HG03039 (cell line): ENCODE data around the gene CFAP43.
"Not testable (repeated sequence)": the region's sequence is repeated elsewhere in the genome, so short reads cannot be mapped to it uniquely, and the experiment has no call there.

ENCODE experiments used
- ATAC-seq: cut with Tn5 transposase; IDR thresholded peaks from one replicate; pipeline ENCODE4 v1.9.1; 2021; ENCODE audit warnings: mild to moderate bottlenecking, moderate library complexity; ENCODE audit not compliant: unreplicated experiment

The CFAP43 gene

DNA sequence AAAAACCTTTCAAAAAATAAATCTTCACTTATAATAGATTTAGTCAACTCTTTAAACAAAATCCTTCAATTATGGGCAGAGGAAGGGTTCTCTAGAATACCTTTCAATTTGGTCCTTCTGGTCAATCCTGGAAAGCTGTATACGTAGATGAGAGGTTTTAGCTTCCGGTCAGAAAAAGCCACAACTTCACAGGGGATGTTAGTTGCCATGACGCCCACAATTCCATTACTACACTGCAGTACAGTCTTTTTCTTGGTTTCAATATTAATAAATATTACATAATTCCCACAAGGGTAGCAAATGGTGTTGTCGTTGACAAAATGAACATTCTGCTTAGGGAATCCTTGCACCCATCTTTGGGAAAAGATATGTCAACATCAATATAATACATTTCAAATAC, 1.7 kb downstream of the CFAP43 start:
- no peak for ATAC-seq

DNA sequence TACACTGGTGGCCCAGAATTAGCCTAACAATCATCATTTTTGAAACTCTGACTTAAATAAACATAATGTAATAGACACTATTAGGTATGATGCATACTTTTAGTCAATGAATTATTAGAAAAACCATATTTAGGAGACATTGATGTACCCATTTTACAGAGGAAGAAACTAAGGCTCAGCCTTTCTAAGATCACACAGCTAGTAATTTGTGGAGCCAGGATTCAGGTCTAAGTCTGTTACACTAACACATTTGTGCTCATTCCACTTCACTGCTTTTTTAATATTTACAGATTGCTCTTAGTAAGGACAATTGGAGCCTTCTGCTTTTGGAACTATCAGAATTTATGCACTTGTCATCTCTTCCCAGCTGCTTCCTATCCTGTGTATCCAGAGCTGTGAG, 8.9 kb downstream of the CFAP43 start:
- no peak for ATAC-seq

DNA sequence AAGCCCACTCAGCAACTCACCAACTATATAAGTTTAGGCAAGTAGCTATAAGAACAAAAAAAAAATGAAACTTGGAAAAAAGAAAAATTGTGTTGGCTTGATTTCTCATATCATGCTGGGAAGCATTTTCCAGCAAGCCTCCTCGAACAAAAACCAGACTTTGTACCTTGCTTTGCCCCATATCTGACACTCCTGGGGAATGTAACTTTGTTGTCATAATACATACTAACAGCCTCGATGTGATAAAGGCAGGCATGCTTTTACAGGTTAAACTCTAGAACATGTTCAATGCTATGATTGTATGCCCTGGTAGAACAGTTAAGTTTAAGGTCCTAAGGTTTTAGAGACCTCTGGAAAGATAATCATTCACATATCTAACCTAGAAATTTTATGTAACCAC, 11.6 kb downstream of the CFAP43 start:
- ATAC-seq = no peak

DNA sequence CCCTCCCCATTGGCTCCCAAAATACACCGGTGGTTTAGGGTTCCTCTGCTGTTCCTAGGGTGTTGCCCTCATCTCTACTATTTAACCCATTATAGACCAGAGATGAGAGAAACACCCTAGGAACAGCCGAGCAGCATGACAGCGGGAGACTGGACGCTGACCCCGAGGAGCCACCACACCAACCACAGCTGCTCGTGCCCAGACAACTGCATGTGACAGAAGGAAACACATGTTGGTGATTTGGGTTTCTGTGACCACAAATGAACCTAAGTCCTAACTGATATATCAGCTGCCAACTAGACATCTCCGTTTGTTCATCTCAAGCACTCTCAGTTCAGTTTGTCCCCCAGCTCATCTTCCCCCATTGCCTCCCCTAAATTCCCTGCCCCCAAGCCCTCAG, 13.4 kb downstream of the CFAP43 start:
- ATAC-seq = no peak

DNA sequence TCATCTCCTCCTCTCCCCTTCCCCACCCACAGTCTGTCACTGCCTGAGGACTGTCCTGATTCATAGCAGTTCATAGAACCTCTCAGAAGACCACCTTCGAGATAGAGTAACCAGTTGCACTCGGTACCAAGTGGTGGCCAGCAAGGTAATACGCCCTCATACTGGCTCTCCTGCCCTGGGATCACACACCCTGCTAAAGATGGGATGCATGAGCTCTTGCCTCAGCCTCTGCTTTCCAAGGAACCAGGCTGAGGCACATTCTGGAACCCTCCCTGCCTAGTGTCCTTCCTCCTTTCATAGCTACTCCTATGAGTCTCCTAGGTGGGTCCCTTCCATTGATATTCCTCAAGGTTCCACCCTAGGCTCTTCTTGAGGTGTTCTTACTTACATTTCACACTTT, 15.5 kb downstream of the CFAP43 start:
- ATAC-seq = no peak

DNA sequence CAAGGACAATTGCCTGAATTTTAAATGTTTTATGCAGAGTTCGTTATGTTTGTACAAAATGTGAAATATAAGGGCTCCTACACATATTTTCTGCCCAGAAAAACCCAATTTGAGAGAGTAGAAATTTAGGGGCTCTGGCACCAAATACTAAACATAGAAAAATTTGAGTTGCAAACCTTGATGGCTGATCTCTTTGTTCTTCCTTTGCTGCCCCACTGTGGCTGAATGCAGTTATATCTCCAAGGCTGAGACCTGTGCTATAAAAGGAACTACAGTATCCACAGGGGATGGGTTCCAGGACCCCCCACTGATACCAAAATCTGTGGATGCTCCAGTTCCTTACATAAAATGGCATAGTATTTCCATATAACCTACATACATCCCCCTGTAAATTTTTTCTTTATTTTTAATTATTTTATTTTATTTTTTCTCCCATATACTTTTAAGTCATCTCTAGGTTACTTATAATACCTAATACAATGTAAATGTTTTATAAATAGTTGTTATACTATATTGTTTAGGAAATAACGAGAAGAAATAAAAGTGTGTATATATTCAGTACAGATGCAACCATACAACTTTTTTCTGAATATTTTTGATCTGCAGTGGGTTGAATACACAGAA, 22.5 kb downstream of the CFAP43 start:
- ATAC-seq = no peak

DNA sequence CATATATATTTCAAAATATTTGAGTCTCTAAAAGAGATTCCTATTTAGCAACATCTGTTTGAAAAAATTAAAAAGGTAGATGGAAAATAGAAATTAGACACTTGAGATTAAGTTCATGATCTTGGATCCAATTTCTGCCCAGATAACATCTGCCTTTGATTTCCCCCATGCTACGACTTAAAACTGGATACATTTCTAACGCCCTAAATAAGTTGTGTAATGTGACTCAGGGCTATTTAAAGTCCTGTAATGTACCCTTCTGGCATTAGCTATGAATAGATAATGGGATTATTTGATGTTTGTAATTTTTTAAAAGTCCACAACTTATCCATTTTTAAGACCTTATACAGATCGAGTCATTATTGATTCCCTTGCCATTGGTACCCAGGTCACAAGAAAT, 23.4 kb downstream of the CFAP43 start:
- no peak for ATAC-seq

DNA sequence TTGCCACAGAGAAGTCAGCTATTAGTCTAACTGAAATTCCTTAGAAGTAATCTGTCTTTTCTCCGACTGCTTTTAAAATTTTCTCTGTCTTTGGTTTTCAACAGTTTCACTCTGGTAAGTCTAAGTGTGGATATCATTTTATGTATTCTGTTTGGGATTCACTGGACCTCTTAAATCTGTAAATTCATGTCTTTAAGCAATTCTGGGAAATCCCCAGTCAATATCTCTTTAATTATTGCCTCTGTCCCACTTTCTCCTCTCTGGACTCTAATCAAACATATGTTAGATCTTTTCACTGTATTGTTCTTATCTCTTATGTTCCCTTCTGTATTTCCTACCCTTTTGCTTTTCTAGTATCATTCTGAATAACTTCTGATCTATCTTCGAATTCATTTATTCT, 29.9 kb downstream of the CFAP43 start:
- no peak for ATAC-seq

DNA sequence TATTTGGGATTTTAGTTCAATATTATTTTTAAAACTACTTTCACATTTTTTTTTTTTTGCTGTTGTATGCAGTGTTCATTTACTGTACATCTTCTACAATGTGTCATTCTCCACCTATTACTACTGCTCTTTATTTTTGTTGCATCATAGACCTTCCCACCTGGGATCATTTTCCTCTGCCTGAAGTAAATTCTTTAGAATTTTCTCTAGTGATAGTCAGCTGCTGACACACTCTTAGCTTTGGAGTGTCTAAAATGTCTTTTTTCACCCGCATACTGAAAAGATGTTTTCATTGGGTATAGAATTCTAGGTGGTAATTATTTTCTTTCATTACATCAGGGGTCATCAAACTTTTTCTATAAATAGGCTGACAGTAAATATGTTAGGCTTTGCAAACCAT, 30.5 kb downstream of the CFAP43 start:
- no peak for ATAC-seq

DNA sequence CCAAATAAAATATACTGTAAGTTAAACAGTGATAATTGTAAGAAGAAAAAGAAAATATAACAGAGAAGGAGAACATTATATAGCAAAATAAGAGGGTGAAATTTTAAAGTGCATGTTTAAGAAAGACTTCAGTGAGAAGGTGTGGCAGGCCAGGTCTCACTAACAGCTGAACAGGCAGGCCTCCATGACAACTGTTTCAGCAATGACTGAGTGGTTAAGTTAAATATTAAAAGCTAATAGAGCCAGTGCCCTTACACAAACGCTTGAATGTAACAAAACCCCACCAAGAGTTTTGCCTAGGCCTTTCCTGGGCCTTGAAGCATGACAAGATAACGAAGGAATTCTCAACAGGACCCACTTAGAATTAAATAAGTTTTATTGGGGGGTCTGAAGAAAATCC, 32.6 kb downstream of the CFAP43 start:
- no peak for ATAC-seq

DNA sequence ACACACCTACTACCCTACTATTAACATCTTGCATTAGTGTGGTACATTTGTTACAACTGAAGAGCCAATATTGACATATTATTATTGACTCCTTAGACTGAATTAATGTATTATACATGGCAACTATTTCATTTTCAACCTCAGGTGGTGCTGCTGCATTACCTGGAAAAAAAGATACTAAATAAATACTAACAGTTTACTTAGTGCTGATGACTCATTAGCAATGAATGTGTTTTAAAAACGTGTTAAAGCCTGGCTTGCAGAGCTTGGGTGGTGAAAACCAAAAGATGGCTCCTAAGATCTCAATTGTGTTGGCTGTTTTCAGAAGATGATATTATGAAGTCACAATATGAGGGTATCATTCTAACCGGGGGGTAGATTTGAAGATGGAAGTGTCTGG, 34.8 kb downstream of the CFAP43 start:
- ATAC-seq = no peak

DNA sequence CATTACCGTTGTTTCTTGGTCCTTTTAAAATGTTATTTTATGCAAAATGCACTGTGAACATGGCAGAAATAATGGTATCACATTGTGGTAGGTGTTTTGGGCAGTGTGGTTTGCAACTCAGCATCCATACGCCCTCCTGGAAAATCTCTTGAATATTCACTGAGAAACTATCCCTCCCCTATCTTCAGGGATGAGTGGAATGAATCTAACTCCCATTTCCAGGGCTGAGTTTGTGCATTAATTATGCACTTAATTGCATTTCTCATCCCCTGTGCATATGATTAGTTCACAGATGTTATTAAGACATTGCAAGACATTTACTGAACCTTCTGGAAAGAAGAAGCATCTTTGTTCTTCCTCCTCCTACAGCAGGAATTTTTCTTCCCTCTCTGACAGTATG, 36.5 kb downstream of the CFAP43 start:
- ATAC-seq = no peak

DNA sequence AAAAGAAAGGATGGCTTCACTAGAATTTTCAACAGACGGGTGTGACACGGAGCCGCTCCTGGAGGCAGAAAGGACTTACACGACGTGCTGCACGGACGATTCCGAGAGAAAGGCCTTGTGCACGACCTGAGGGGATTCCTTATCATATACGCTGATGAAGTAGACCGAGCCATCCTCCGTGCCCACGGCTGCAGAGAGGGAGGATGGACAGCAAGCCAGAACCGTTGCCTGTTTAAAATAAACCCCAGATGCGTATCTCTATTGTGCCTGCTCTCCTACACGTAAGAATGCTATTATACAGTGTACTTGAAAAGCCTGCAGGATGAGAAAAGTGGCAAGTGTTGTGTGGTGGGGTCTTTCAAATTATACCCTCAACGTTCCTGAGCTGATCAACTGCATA, 38.4 kb downstream of the CFAP43 start:
- ATAC-seq = no peak

DNA sequence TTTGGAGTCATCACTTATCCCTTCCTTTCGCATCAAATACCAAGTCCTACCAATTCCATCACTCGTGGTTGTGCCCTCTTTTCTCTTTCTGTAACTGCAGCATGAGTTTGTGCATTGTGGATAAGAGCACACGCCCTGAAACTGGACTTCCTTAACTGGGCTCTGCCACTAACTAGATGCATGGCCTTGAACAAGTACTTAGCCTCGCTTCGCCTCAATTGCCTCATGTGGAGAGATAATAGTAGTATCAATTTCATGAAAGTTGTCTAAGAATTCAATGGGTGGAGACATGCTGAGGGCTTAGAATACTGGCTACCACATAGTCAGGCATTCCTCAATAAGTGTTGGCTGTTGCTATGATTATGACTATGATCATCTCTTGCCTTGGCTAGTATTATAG, 41.5 kb downstream of the CFAP43 start:
- ATAC-seq = no peak

DNA sequence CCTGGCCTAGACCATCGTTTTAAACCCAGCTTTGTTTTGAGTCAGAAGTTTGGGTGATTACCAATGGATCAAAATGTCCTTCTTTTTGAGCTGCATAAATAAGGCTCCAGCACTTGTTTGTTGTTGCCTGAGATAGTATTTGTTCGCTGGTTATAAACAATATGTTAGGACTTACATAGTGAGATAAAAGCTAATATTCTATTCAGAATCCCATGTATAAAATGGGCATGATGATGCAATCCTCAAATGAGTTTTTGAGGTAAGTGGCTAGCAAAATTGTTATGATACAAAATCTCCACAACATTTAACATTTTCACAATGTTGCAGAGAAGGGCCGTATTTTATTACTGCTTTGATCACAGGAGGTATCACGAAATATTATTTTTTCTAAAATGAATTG, 48.5 kb downstream of the CFAP43 start:
- ATAC-seq = no peak

DNA sequence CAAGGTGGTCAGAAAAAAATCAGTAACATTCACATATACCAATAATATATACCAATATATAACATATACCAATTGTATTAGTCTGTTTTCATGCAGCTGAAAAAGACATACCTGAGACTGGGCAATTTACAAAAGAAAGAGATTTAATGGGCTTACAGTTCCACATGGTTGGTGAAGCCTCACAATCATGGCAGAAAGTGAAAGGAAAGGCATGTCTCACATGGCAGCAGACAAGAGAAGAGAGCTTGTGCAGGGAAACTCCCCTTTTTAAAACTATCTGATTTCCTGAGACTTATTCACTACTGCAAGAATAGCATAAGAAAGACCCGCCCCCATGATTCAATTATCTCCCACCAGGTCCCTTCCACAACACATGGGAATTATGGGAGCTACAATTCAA, 58.0 kb downstream of the CFAP43 start:
- ATAC-seq = not testable (repeated sequence)

DNA sequence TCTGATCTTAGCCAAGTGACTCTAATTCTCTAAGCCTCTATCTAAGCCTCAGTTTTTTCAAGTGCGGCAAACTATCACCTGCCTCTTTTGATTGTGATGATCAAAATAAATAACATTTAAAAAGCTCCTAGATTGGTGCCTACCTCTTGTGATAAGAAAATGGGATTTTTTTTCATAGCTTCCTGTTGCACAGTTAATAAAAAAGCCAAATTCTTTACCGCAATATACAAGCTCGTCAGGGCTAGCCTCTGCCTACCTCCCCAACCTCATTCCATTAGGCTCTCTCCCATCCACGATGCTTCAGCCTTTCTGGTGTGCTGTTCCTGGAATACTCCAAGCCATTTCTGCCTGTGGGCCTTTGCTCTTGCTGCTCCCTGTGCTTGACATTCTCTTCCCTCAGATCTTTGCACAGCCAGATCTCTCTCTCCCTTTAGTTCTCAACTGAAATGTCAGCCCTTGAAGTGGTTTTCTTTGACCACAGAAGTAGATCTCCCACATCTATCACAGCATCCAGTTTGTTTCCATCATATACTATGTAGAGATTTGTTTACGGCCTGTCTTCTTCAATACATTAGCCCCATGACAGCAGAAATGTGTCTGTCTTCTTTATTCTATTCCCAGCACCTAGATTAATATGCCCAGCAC, 61.4 kb downstream of the CFAP43 start:
- no peak for ATAC-seq

DNA sequence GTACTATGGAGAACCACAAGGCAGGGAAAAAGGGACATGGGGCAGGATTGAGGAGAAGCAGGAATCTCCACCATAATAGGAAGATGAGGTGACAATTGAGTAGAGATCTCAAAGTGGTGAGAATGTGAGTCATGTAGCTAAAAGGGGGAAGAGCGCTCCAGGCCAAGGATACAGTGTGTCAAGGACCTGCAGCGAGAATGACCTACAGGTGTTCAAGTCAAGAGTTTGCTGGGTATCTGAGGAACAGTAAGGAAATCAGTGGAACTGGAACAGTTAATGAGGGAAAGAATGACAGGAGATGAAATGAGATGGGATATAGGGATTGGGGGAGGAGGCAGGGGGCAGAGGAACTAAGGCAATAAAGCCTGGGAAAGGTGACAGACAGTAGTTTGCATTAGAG, 76.6 kb downstream of the CFAP43 start:
- no peak for ATAC-seq

DNA sequence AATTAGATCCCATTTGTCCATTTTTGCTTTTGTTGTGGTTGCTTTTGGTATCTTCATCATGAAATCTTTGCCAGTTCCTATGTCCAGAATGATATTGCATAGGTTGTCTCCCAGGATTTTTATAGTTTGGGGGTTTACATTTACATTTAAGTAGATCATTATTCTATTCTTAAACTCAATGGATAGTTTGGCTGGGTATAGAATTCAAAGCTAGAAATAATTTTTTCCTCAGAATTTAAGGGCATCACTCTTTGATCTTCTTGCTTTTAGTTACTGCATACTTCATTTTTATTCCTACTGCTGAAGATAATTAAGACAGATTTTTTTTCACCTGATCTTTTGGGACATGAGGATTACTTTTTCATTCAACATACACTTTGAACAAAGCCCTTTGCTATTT, 80.4 kb downstream of the CFAP43 start:
- no peak for ATAC-seq

DNA sequence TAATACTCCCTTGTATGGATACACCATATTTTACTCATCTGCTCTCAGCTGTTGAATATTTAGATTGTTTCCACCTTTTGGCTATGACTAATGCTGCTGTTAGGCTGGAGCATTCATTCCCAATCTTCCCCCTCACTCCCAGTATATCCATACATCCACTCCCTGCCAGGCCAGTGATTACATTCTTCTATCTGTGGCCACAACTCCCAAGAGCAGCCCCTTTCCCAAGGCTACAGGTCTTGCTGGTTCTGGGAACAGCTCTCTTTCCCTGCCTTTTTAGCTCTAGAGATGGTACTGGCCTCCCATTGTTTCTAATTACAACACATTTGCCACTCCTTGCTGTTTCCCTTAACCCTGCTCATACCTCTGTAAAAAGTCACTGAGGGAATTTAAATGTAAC, 82.0 kb downstream of the CFAP43 start:
- no peak for ATAC-seq

DNA sequence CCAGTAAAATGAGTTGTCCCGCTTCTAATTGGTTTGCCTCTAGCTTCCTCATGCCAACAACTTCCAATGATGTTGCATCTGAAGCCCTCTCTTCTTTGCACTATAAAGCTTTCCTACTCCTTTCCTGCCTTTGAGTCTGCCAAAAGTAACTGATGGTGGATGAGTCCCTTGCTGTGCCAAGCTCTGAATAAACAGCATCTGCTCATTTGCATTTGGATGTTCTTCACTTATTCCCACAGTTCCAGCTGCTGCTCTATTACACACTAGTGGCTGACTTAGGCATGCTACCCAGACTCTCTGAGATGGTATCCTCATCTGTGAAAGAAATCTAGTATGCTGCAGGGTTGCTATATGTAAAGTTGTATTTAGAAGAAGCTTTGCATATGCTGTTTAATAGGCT, 85.3 kb downstream of the CFAP43 start:
- ATAC-seq = no peak

DNA sequence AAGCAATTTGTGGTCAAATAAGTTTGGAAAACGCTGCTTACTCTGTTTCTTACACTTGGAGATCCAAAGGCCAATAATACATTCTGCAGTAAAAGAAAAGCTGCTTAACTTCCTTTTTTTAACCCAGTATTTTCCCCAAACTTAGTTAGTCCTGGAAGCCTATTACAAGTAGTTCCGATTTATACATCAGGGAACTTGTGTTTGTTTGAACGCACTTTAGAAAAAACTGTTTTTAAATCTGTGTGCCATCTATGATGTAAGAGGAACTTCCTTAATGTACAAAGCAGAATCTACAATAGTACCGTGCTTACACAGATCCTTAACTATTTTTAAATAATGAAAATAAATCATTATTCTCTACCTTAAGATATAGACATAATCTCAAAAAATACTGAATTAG, 87.2 kb downstream of the CFAP43 start:
- no peak for ATAC-seq

DNA sequence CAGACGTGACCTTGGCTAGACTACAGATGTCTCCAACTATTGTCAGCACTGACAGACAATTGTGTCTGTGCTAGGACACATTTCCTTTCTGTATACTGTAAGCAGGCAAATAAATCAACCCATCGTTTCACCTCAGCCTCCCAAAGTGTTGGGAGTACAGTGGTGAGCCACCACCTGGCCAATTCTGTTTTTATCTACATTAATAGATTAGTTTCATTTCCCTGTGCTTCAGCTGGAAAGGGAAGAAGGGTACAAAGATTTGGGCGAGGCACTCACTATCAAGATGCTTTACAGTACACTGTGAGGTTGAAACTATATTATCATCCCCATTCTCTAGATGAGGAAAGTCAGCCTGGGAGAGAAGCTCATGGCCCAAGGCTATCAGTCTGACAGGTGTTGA, 88.3 kb downstream of the CFAP43 start:
- no peak for ATAC-seq
